ENCODE data around the gene RAB19. TPM values are rescaled to one million over a fixed set of nuclear protein-coding genes. Genes with fewer than 3 reads are reported as not detected.

Gene RAB19
- total and polyA plus RNA-seq, 9 of the 15 experiments (the other 6 are each of a cell fraction or from before 2014, with no cell fraction given) = not detected

DNA sequence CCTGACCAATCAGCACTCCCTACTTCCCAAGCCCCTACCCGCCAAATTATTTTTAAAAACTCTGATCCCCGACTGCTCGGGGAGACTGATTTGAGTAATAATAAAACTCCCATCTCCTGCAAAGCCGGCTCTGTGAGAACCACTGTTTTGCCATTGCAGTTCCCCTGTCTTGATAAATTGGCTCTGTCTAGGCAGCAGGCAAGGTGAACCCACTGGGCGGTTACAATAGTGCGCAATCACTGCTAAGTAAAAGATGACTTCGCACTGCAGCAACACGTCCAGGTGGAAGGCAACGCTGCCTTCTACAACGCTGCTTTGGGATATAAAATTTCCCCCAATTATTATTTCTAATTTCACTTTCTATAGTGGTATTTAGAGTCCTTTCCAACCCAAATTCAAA, 14.4 kb upstream of the RAB19 start:
- no peak overlapping the region for H3K4me3 ChIP-seq
- no peaks in the 10 kb centered on the region for H3K27me3 ChIP-seq (ENCODE audit: control insufficient read depth in 2 of 2, insufficient read depth in 2 of 2, low read length in 2 of 2)
- BruUV-seq (replicated peaks) = no TSS peak
- TF ChIP-seq ZBTB33 (CRISPR knock-in tag; IDR thresholded peaks at IDR 0.05) = peak; percentile 52
- TF ChIP-seq RNF2 (IDR thresholded peaks at IDR 0.05) = no peak
- TF ChIP-seq KDM1A (IDR thresholded peaks at IDR 0.05) = 0 out of 4 replicates have a peak, but pooled peaks of 1 of the 2 experiments have one; percentile 8
- no peak for TF ChIP-seq EP300 (IDR thresholded peaks at IDR 0.05; ENCODE audit: low read length)
- intact Hi-C loops (cut with micrococcal nuclease) (no loop called here), in situ Hi-C loops (cut with MboI) (no loop called here)
- H3K27ac ChIP-seq (ENCODE audit: extremely low read depth, low read depth, low read length) = no peak overlapping the region
- FAIRE-seq (no peak), ATAC-seq (no peak), DNase-seq (ENCODE audit: extremely low read depth in 1 of 4, low spot score in 3 of 4) (no peak)
- no peak overlapping the region for H2AFZ ChIP-seq (ENCODE audit: low read depth, low read length)
- no peak overlapping the region for H3K4me2 ChIP-seq (ENCODE audit: insufficient read depth, low read length)
- no peak overlapping the region for H3K9ac ChIP-seq (ENCODE audit: insufficient read depth in 1 of 2, low read depth in 2 of 2, low read length in 2 of 2)
- H3K9me3 ChIP-seq (replicated peaks; ENCODE audit: control insufficient read depth, insufficient read depth, low read depth, low read length) = no peaks in the 10 kb centered on the region
- H3K79me2 ChIP-seq (ENCODE audit: control insufficient read depth, insufficient read depth, low read length) = peaks cover 79% of the 10 kb centered on the region
- peaks cover 26% of the 10 kb centered on the region in 2 experiments; a peak in 4 of 5 replicates for H3K4me1 ChIP-seq (replicated peaks in 1 of 2; ENCODE audit: control insufficient read depth in 2 of 2, insufficient read depth in 2 of 2, low read length in 2 of 2)
- H3K36me3 ChIP-seq (ENCODE audit: control insufficient read depth, insufficient read depth, low read length) = no peaks in the 10 kb centered on the region
- ChIA-PET POLR2A (interaction anchor here (0.6 to 3.2 kb wide), 4 partner anchors 8 to 218 kb away, joined by 3 to 14 read pairs (median 4); no protein-coding TSS in a partner anchor), CTCF (ENCODE audit: low intra/inter-chr PET ratio) (no interaction called here)
- WGBS (ENCODE audit: insufficient coverage, low coverage, missing lambda C conversion rate) = 79% methylated on average over 10 of the region's 10 CpGs
- H3K9me1 ChIP-seq (ENCODE audit: control insufficient read depth, insufficient read depth, low read length) = peaks cover 7% of the 10 kb centered on the region
- H4K20me1 ChIP-seq (replicated peaks; ENCODE audit: control insufficient read depth, insufficient read depth, low read length) = peaks cover 45% of the 10 kb centered on the region

- no TSS peak for BruUV-seq (replicated peaks)
- ChIA-PET CTCF (ENCODE audit: low intra/inter-chr PET ratio) (no interaction called here), POLR2A (interaction anchor here (0.6 to 3.2 kb wide), 3 partner anchors 8 to 219 kb away, joined by 3 to 14 read pairs (median 4); no protein-coding TSS in a partner anchor)
- Histone ChIP-seq H3K9ac (ENCODE audit: insufficient read depth in 1 of 2, low read depth in 2 of 2, low read length in 2 of 2) (no peak overlapping the region), H3K4me1 (replicated peaks in 1 of 2; ENCODE audit: control insufficient read depth in 2 of 2, insufficient read depth in 2 of 2, low read length in 2 of 2) (peaks cover 23 to 26% of the 10 kb centered on the region in 2 experiments; a peak in 4 of 5 replicates), H3K4me3 (no peak overlapping the region), H3K27me3 (ENCODE audit: control insufficient read depth in 2 of 2, insufficient read depth in 2 of 2, low read length in 2 of 2) (no peaks in the 10 kb centered on the region), H3K9me1 (ENCODE audit: control insufficient read depth, insufficient read depth, low read length) (peaks cover 7% of the 10 kb centered on the region), H3K4me2 (ENCODE audit: insufficient read depth, low read length) (no peak overlapping the region), H3K79me2 (ENCODE audit: control insufficient read depth, insufficient read depth, low read length) (peaks cover 73% of the 10 kb centered on the region), H2AFZ (ENCODE audit: low read depth, low read length) (no peak overlapping the region), H3K9me3 (replicated peaks; ENCODE audit: control insufficient read depth, insufficient read depth, low read depth, low read length) (no peaks in the 10 kb centered on the region), H4K20me1 (replicated peaks; ENCODE audit: control insufficient read depth, insufficient read depth, low read length) (peaks cover 41% of the 10 kb centered on the region), H3K36me3 (ENCODE audit: control insufficient read depth, insufficient read depth, low read length) (no peaks in the 10 kb centered on the region), H3K27ac (ENCODE audit: extremely low read depth, low read depth, low read length) (no peak overlapping the region)
- ATAC-seq (no peak), DNase-seq (ENCODE audit: extremely low read depth in 1 of 4, low spot score in 3 of 4) (no peak), FAIRE-seq (no peak)
- WGBS (ENCODE audit: insufficient coverage, low coverage, missing lambda C conversion rate) = 45% methylated on average over 4 of the region's 4 CpGs
- in situ Hi-C loops (cut with MboI) = no loop called here
- intact Hi-C loops (cut with micrococcal nuclease) = no loop called here
- no peak for TF ChIP-seq HNRNPLL (IDR thresholded peaks at IDR 0.05; ENCODE audit: low read depth, low read length, poor library complexity, severe bottlenecking)
- no peak for TF ChIP-seq ZNF354B (CRISPR knock-in tag; IDR thresholded peaks at IDR 0.05)
- TF ChIP-seq ESRRB (CRISPR knock-in tag; IDR thresholded peaks at IDR 0.05; ENCODE audit: borderline replicate concordance) = no peak
Observed at GRCh38 chr7:140390034-140390433, 13.8 kb upstream of the RAB19 start.
